GM06990 (cell line): ENCODE data around the gene LYRM9.

Experiments used
- DNase-seq: peaks from one replicate; pipeline ENCODE4 v3.0.0-alpha.2; 2011; ENCODE audit not compliant: insufficient read length; ENCODE audit errors: extremely low read depth
- H3K27me3 ChIP-seq: replicated peaks from 2 replicates; pipeline ENCODE4 v1.6.0; 2011; ENCODE audit warnings: low read length; ENCODE audit not compliant: control insufficient read depth, insufficient read depth
- H3K36me3 ChIP-seq: 2 replicates; pipeline ENCODE4 v1.5.1; 2011; ENCODE audit warnings: low read length; ENCODE audit not compliant: control insufficient read depth, insufficient read depth
- H3K4me3 ChIP-seq: replicated peaks from 2 replicates; pipeline ENCODE4 v1.5.1; 2011; ENCODE audit warnings: low read depth, mild to moderate bottlenecking, control low read depth, low read length
- CTCF ChIP-seq: IDR thresholded peaks from 2 replicates; pipeline ENCODE4 v1.5.1; 2011; ENCODE audit warnings: low read length, control low read depth, mild to moderate bottlenecking, inconsistent platforms; ENCODE audit not compliant: insufficient read depth, poor library complexity, severe bottlenecking

Gene LYRM9

GRCh38 chr17:27895940-27896535 lies 2.9 kb upstream of the LYRM9 start:
- DNase-seq = no peak
- H3K27me3 ChIP-seq = no peaks in the 10 kb centered on the region
- no peak overlapping the region for H3K4me3 ChIP-seq
- H3K36me3 ChIP-seq = no peaks in the 10 kb centered on the region
- TF ChIP-seq CTCF = no peak

GRCh38 chr17:27895123-27895895 lies 2.1 kb upstream of the LYRM9 start:
- Histone ChIP-seq H3K4me3 (no peak overlapping the region), H3K36me3 (no peaks in the 10 kb centered on the region), H3K27me3 (no peaks in the 10 kb centered on the region)
- TF ChIP-seq CTCF = no peak
- DNase-seq = no peak

- Histone ChIP-seq H3K27me3 (no peaks in the 10 kb centered on the region), H3K4me3 (no peak overlapping the region), H3K36me3 (no peaks in the 10 kb centered on the region)
- DNase-seq = no peak
- TF ChIP-seq CTCF = no peak
Measured at GRCh38 chr17:27893841-27894503, 807 bp upstream of the LYRM9 start.

- peak overlapping the region; percentile 67 for H3K4me3 ChIP-seq
- H3K27me3 ChIP-seq = no peaks in the 10 kb centered on the region
- DNase-seq = no peak
- no peaks in the 10 kb centered on the region for H3K36me3 ChIP-seq
- no peak for TF ChIP-seq CTCF
Measured at GRCh38 chr17:27892542-27892865, 661 bp downstream of the LYRM9 start.

GRCh38 chr17:27891841-27892240 lies 1.3 kb downstream of the LYRM9 start:
- H3K36me3 ChIP-seq = no peaks in the 10 kb centered on the region
- no peak for TF ChIP-seq CTCF
- H3K27me3 ChIP-seq = no peaks in the 10 kb centered on the region
- H3K4me3 ChIP-seq = no peak overlapping the region
- no peak for DNase-seq
